ENCODE results near the gene SLC38A8.

SLC38A8 gene

GRCh38 chr16:83967838-83968305 is 74.7 kb downstream of the SLC38A8 start, which contains the start of gene NECAB2:
NECAB2 (plus strand) TSS chr16:83968244; CDS start chr16:83968649, 405 bp downstream.
- no peak for TF ChIP-seq TAF1 (IDR thresholded peaks at IDR 0.05; ENCODE audit: low read depth)
- no peak for TF ChIP-seq CREB1 (IDR thresholded peaks at IDR 0.05; ENCODE audit: low read depth)
- TF ChIP-seq EGR1 (IDR thresholded peaks at IDR 0.05), result peak; percentile 68
- TF ChIP-seq RAD21 (IDR thresholded peaks at IDR 0.05; ENCODE audit: low read depth), result peak; percentile 80

- no peak for TF ChIP-seq REST (IDR thresholded peaks at IDR 0.05; ENCODE audit: low read depth)
- TF ChIP-seq MAX (IDR thresholded peaks at IDR 0.05), result no peak
- no peak for TF ChIP-seq CEBPB (IDR thresholded peaks at IDR 0.05)
- TF ChIP-seq FOXM1 (IDR thresholded peaks at IDR 0.05; ENCODE audit: borderline replicate concordance, low read depth), result no peak
- no peak for TF ChIP-seq TAF1 (IDR thresholded peaks at IDR 0.05; ENCODE audit: low read depth)
- TF ChIP-seq NFIC (IDR thresholded peaks at IDR 0.05), result no peak
- no peak for TF ChIP-seq TEAD4 (IDR thresholded peaks at IDR 0.05)
- TF ChIP-seq ZBTB7A (IDR thresholded peaks at IDR 0.05; ENCODE audit: low read depth), result no peak
Measured at GRCh38 chr16:83967091-83967490, 75.5 kb downstream of the SLC38A8 start.

GRCh38 chr16:83966153-83966696 is 76.4 kb downstream of the SLC38A8 start:
- TF ChIP-seq EP300 (IDR thresholded peaks at IDR 0.05; ENCODE audit: borderline replicate concordance), result no peak
- no peak for TF ChIP-seq TEAD4 (IDR thresholded peaks at IDR 0.05)
- no peak for TF ChIP-seq RAD21 (IDR thresholded peaks at IDR 0.05; ENCODE audit: low read depth)
- TF ChIP-seq YY1 (IDR thresholded peaks at IDR 0.05; ENCODE audit: low read depth), result no peak
- TF ChIP-seq FOXM1 (IDR thresholded peaks at IDR 0.05; ENCODE audit: borderline replicate concordance, low read depth), result no peak
- TF ChIP-seq CREB1 (IDR thresholded peaks at IDR 0.05; ENCODE audit: low read depth), result no peak
- TF ChIP-seq ZBTB7A (IDR thresholded peaks at IDR 0.05; ENCODE audit: low read depth), result no peak
- no peak for TF ChIP-seq MAX (IDR thresholded peaks at IDR 0.05)
- no peak for TF ChIP-seq EGR1 (IDR thresholded peaks at IDR 0.05)
- TF ChIP-seq REST (IDR thresholded peaks at IDR 0.05; ENCODE audit: low read depth), result no peak
- TF ChIP-seq TCF12 (IDR thresholded peaks at IDR 0.05; ENCODE audit: low read depth), result no peak
- no peak for TF ChIP-seq USF1 (IDR thresholded peaks at IDR 0.05)
- TF ChIP-seq CEBPB (IDR thresholded peaks at IDR 0.05), result no peak

- TF ChIP-seq EGR1 (IDR thresholded peaks at IDR 0.05), result no peak
- TF ChIP-seq RAD21 (IDR thresholded peaks at IDR 0.05; ENCODE audit: low read depth), result no peak
- TF ChIP-seq MAX (IDR thresholded peaks at IDR 0.05), result no peak
- TF ChIP-seq ZBTB7A (IDR thresholded peaks at IDR 0.05; ENCODE audit: low read depth), result no peak
- no peak for TF ChIP-seq USF1 (IDR thresholded peaks at IDR 0.05)
- TF ChIP-seq CREB1 (IDR thresholded peaks at IDR 0.05; ENCODE audit: low read depth), result no peak
- no peak for TF ChIP-seq REST (IDR thresholded peaks at IDR 0.05; ENCODE audit: low read depth)
Measured at GRCh38 chr16:83965444-83966152, 77.0 kb downstream of the SLC38A8 start.
